Measurements from ENCODE around the gene CD4.
A peak's percentile ranks its signal among the peaks of the same experiment; 100 is the strongest.

Gene CD4

DNA sequence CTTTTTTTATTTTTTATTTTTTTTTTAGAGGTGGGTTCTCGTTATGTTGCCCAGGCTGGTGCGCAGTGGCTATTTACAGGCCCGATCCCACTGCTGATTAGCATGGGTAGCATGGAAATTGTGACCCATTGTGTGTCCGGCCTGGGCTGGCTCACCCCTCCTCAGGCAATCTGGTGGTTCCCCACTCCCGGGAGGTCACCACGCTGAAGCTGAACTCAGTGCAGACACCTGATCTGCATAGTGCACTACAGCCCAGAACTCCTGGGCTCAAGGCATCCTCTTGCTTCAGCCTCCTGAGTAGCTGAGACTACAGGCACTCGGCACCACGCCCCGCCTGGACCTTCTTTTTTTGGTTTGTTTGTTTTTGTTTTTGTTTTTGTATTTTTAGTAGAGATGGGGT is 5.5 kb upstream of the CD4 start:
- Mint-ChIP-seq H3K4me3 (no peak overlapping the region), H3K4me1 (peaks cover 23% of the 10 kb centered on the region), H3K27ac (peak overlapping the region in 1 of 3 experiments; percentile 46), H3K27me3 (ENCODE audit: low read depth) (peaks cover 3% of the 10 kb centered on the region), H3K9me3 (no peaks in the 10 kb centered on the region), H3K36me3 (ENCODE audit: low read depth) (no peaks in the 10 kb centered on the region)
- TF ChIP-seq, protein P1, sequence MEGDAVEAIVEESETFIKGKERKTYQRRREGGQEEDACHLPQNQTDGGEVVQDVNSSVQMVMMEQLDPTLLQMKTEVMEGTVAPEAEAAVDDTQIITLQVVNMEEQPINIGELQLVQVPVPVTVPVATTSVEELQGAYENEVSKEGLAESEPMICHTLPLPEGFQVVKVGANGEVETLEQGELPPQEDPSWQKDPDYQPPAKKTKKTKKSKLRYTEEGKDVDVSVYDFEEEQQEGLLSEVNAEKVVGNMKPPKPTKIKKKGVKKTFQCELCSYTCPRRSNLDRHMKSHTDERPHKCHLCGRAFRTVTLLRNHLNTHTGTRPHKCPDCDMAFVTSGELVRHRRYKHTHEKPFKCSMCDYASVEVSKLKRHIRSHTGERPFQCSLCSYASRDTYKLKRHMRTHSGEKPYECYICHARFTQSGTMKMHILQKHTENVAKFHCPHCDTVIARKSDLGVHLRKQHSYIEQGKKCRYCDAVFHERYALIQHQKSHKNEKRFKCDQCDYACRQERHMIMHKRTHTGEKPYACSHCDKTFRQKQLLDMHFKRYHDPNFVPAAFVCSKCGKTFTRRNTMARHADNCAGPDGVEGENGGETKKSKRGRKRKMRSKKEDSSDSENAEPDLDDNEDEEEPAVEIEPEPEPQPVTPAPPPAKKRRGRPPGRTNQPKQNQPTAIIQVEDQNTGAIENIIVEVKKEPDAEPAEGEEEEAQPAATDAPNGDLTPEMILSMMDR (IDR thresholded peaks at IDR 0.05; ENCODE audit: unreplicated experiment in 3 of 3) = no peak

DNA sequence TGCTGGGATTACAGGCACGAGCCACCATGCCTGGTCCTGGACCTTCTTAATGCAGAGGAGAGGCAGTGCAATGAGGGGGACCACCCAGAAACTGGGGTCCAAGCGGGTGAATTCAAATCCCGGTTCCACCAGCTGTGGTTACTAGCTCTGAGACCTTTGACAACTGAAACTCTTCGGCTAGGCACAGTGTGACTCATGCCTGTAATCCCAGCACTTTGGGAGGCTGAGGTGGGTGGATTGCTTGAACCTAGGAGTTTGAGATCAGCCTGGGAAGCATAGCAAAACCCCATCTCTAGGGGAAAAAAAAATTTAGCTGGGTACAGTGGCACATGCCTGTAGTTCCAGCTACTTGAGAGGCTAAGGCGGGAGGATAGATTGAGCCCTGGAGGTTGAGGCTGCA is 5.0 kb upstream of the CD4 start:
- Mint-ChIP-seq H3K36me3 (ENCODE audit: low read depth) (no peaks in the 10 kb centered on the region), H3K4me1 (peaks cover 18% of the 10 kb centered on the region), H3K27ac (no peak overlapping the region), H3K27me3 (ENCODE audit: low read depth) (peaks cover 3% of the 10 kb centered on the region), H3K4me3 (no peak overlapping the region), H3K9me3 (no peaks in the 10 kb centered on the region)
- TF ChIP-seq, protein P1 (IDR thresholded peaks at IDR 0.05; ENCODE audit: unreplicated experiment in 3 of 3) = no peak

DNA sequence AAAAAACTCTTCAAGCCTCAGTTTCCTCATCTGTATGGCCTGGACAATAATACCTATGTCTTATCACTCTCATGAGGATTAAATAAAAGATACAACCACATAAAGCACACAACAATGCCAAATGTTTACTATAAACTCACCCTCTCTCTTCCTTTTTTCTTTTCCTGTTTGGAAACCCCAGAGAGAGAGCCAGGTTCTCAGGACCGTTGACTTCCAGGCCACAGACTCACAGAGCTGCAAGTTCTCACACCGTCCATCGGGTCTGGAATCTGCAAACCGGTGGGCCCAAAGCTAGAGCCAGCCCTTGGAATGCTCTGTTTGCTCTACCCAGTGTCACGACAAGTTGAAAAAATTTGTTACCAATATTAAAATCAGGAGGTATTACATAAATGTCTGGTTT is 4.6 kb upstream of the CD4 start:
- H3K36me3 Mint-ChIP-seq (ENCODE audit: low read depth) = no peaks in the 10 kb centered on the region
- peaks cover 3% of the 10 kb centered on the region for H3K27me3 Mint-ChIP-seq (ENCODE audit: low read depth)
- TF ChIP-seq, protein P1 (IDR thresholded peaks at IDR 0.05; ENCODE audit: unreplicated experiment in 3 of 3) = no peak
- no peak overlapping the region for H3K27ac Mint-ChIP-seq
- no peaks in the 10 kb centered on the region for H3K9me3 Mint-ChIP-seq
- no peak overlapping the region for H3K4me3 Mint-ChIP-seq
- peaks cover 13% of the 10 kb centered on the region for H3K4me1 Mint-ChIP-seq

DNA sequence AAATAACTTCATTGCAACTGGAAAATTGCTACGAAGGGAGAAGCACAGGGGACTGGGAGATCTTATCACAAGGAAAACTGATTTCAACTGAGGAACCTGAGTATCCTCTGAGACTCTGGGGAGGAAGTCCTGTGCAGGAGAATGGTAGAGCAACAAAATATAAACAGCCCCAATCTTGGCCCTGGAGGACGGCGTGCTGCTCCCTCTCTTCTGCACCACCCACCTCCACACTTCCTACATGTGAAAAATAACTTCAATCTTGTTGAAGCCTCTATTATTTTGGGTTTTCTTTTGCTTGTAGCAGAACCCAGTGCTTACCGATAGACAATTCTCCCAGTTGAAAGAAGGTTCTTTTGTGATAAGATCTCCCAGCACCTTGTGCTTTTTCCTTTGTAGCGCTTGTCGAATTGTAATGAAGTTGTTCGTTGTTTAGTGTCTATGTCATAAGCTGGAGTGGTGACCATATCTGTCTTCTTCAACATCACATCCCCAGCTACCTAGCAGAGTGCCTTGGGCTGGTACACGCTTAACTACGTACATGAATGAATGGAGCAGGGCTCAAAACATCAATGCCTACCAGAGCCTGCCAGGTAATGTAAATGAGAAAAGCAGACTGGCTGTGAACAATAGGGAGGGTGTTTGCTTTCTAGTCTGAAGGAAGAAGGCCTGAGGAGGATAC is 2.8 kb upstream of the CD4 start:
- H3K4me3 Mint-ChIP-seq = no peak overlapping the region
- H3K27me3 Mint-ChIP-seq (ENCODE audit: low read depth) = peaks cover 3% of the 10 kb centered on the region

DNA sequence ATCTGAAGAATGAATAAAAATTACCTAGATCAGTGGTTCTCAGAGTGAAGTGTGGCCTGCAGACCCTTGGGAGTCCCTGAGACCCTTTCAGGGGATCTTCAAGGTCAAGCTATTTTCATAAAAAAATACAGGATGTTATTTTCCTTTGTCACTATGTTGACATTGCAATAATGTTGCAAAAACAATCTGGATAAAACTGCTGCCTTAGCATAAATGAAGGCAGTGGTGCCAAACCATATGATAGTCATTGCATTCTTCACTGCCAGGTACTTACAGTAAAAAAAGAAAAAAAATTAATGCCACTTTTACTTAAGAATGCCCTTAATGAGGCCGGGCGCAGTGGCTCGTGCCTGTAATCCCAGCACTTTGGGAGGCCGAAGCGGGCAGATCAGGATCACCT is 2.0 kb upstream of the CD4 start:
- H3K36me3 Mint-ChIP-seq (ENCODE audit: low read depth) = no peaks in the 10 kb centered on the region
- no peaks in the 10 kb centered on the region for H3K9me3 Mint-ChIP-seq

More for the DNA sequence above, 2.8 kb upstream of the CD4 start:
- H3K36me3 Mint-ChIP-seq (ENCODE audit: low read depth) = no peaks in the 10 kb centered on the region
- no peaks in the 10 kb centered on the region for H3K9me3 Mint-ChIP-seq
- TF ChIP-seq, protein P1 (IDR thresholded peaks at IDR 0.05; ENCODE audit: unreplicated experiment in 3 of 3) = no peak
- H3K4me1 Mint-ChIP-seq = peaks cover 13% of the 10 kb centered on the region
- peak overlapping the region in 2 of 3 experiments; percentile 61 to 75 for H3K27ac Mint-ChIP-seq

More for the DNA sequence above, 2.0 kb upstream of the CD4 start:
- H3K27me3 Mint-ChIP-seq (ENCODE audit: low read depth) = peaks cover 3% of the 10 kb centered on the region
- peaks cover 16% of the 10 kb centered on the region for H3K4me1 Mint-ChIP-seq
- TF ChIP-seq, protein P1 (IDR thresholded peaks at IDR 0.05; ENCODE audit: unreplicated experiment in 3 of 3) = no peak
- peak overlapping the region in 2 of 3 experiments; percentile 61 to 75 for H3K27ac Mint-ChIP-seq
- no peak overlapping the region for H3K4me3 Mint-ChIP-seq
